ENCODE results near the gene EPPIN. TPM values are rescaled to one million over a fixed set of nuclear protein-coding genes. Genes with fewer than 3 reads are reported as not detected.

EPPIN gene
- total and polyA plus RNA-seq, 2 donors (not counting 3 experiments of a cell fraction or from before 2014, with no cell fraction given): not detected

- intact Hi-C loops (cut with micrococcal nuclease): no loop called here
- H3K79me2 ChIP-seq (ENCODE audit: control insufficient read depth, insufficient read depth, low read length): no peaks in the 10 kb centered on the region
- POLR2A ChIA-PET: no interaction called here
Observed at GRCh38 chr20:45593498-45593897, 46.3 kb upstream of the EPPIN start.

More at GRCh38 chr20:45593498-45593897, 46.3 kb upstream of the EPPIN start:
- no TSS peak for BruUV-seq (replicated peaks)
- Histone ChIP-seq H3K9me1 (replicated peaks; ENCODE audit: control insufficient read depth, extremely low read depth, insufficient read depth, low read length) (no peaks in the 10 kb centered on the region), H4K20me1 (replicated peaks; ENCODE audit: control insufficient read depth, extremely low read depth, insufficient read depth, low read length) (no peaks in the 10 kb centered on the region), H3K27me3 (ENCODE audit: control insufficient read depth in 2 of 2, insufficient read depth in 2 of 2, low read length in 2 of 2) (peaks cover 0 to 1% of the 10 kb centered on the region in 2 experiments), H3K9me3 (replicated peaks; ENCODE audit: control insufficient read depth, insufficient read depth, low read length) (no peaks in the 10 kb centered on the region), H3K9ac (replicated peaks; ENCODE audit: extremely low read depth, insufficient read depth, low read length) (no peak overlapping the region), H3K36me3 (ENCODE audit: control insufficient read depth in 2 of 2, extremely low read depth in 1 of 2, insufficient read depth in 2 of 2, low read length in 2 of 2) (no peaks in the 10 kb centered on the region), H3K4me2 (ENCODE audit: insufficient read depth, low read length) (no peak overlapping the region), H3K4me1 (ENCODE audit: control insufficient read depth, extremely low read depth, insufficient read depth, low read length) (no peaks in the 10 kb centered on the region), H3K27ac (ENCODE audit: insufficient read depth, low read depth, low read length) (no peak overlapping the region), H3K4me3 (replicated peaks in 1 of 3; ENCODE audit: insufficient read depth in 1 of 3, low read depth in 1 of 3, low read length in 3 of 3) (no peak overlapping the region), H2AFZ (ENCODE audit: low read depth, low read length) (no peak overlapping the region)
- no peak for TF ChIP-seq EZH2 (IDR thresholded peaks at IDR 0.05; ENCODE audit: borderline replicate concordance, low read depth, low read length, severe bottlenecking)
- no peak for TF ChIP-seq CTCF (IDR thresholded peaks at IDR 0.05; ENCODE audit: extremely low read depth in 1 of 2, insufficient read depth in 1 of 2, low read depth in 1 of 2, low read length in 2 of 2)
- TF ChIP-seq GATA2 (IDR thresholded peaks at IDR 0.05; ENCODE audit: insufficient read depth, insufficient read length, low read depth, low read length): no peak
- TF ChIP-seq FOS (IDR thresholded peaks at IDR 0.05; ENCODE audit: borderline replicate concordance, insufficient read depth, low read length): no peak
- no peak for TF ChIP-seq POLR2AphosphoS5 (IDR thresholded peaks at IDR 0.05; ENCODE audit: insufficient read depth, low read depth, low read length)
- TF ChIP-seq MYC (IDR thresholded peaks at IDR 0.05; ENCODE audit: low read depth, low read length): no peak
- no peak for TF ChIP-seq MAX (IDR thresholded peaks at IDR 0.05; ENCODE audit: insufficient read depth, insufficient read length)
- TF ChIP-seq JUN (IDR thresholded peaks at IDR 0.05; ENCODE audit: borderline replicate concordance, insufficient read depth, insufficient read length, low read depth): no peak
- TF ChIP-seq POLR2A (IDR thresholded peaks at IDR 0.05; ENCODE audit: low read depth, low read length): no peak
- CTCF ChIA-PET: interaction anchor here (0.7 to 2.5 kb wide), 2 partner anchors 177 to 186 kb away, joined by 3 to 15 read pairs; no protein-coding TSS in a partner anchor
- dilution Hi-C loops (cut with MboI; ENCODE audit: extremely low pct_ligation_motif_present, low sequenced_read_pairs): no loop called here
- DNase-seq (ENCODE audit: low read depth, low spot score) (no peak), FAIRE-seq (no peak)

Data from endothelial cell of umbilical vein (primary cell).